ENCODE measurements around the gene YPEL2.

The YPEL2 gene

GRCh38 chr17:59432657-59433056, 101.2 kb downstream of the YPEL2 start:
- no peak for TF ChIP-seq CTCF (IDR thresholded peaks at IDR 0.05)
- no peak for DNase-seq (ENCODE audit: low spot score)
- Histone ChIP-seq H3K4me3 (no peak overlapping the region), H3K27ac (no peak overlapping the region)

GRCh38 chr17:59433586-59433985, 102.1 kb downstream of the YPEL2 start:
- Histone ChIP-seq H3K27ac (no peak overlapping the region), H3K4me3 (no peak overlapping the region)
- TF ChIP-seq CTCF (IDR thresholded peaks at IDR 0.05), result no peak
- no peak for DNase-seq (ENCODE audit: low spot score)

GRCh38 chr17:59434429-59434828, 103.0 kb downstream of the YPEL2 start:
- TF ChIP-seq CTCF (IDR thresholded peaks at IDR 0.05), result no peak
- H3K4me3 ChIP-seq, result no peak overlapping the region
- DNase-seq (ENCODE audit: low spot score), result no peak
- peak overlapping the region in 1 of 2 donors; percentile 9 for H3K27ac ChIP-seq

GRCh38 chr17:59435238-59435637, 103.8 kb downstream of the YPEL2 start:
- Histone ChIP-seq H3K27ac (peak overlapping the region in 1 of 2 donors; percentile 13), H3K4me3 (no peak overlapping the region)
- TF ChIP-seq CTCF (IDR thresholded peaks at IDR 0.05), result no peak
- no peak for DNase-seq (ENCODE audit: low spot score)

GRCh38 chr17:59436900-59437299, 105.4 kb downstream of the YPEL2 start:
- no peak overlapping the region for H3K4me3 ChIP-seq
- no peak for TF ChIP-seq CTCF (IDR thresholded peaks at IDR 0.05)
- H3K27ac ChIP-seq, result peak overlapping the region in 1 of 2 donors; percentile 19
- DNase-seq (ENCODE audit: low spot score), result no peak

- DNase-seq (ENCODE audit: low spot score), result no peak
- no peak for TF ChIP-seq CTCF (IDR thresholded peaks at IDR 0.05)
- Histone ChIP-seq H3K4me3 (no peak overlapping the region), H3K27ac (peak overlapping the region; percentile 5 to 19)
Measured at GRCh38 chr17:59437791-59438281, 106.4 kb downstream of the YPEL2 start.

- no peak for DNase-seq (ENCODE audit: low spot score)
- H3K27ac ChIP-seq, result peak overlapping the region; percentile 82 to 92
- no peak overlapping the region for H3K4me3 ChIP-seq
- TF ChIP-seq CTCF (IDR thresholded peaks at IDR 0.05), result no peak
Measured at GRCh38 chr17:59439262-59439661, 107.8 kb downstream of the YPEL2 start.
